Keratinocyte (primary cell): Measurements from ENCODE around the gene KDM5B. TPM values are rescaled to one million over a fixed set of nuclear protein-coding genes. Genes with fewer than 3 reads are reported as not detected.

Experiments
- DNase-seq: peaks from one replicate; pipeline ENCODE4 v3.0.0-alpha.2; 2011; ENCODE audit warnings: low read depth, missing footprints, low spot score
- FAIRE-seq: peaks from 2 replicates; lab custom pipeline; 2011; peaks lifted over from hg19 to GRCh38; lab: Jason Lieb, UNC
- H2AFZ ChIP-seq: 2 replicates; pipeline ENCODE4 v1.6.0; 2012; ENCODE audit warnings: low read length, control low read depth, inconsistent platforms; ENCODE audit not compliant: control insufficient read depth
- H3K27ac ChIP-seq: 2 replicates; pipeline ENCODE4 v1.5.1; 2011; ENCODE audit warnings: low read length; ENCODE audit not compliant: control insufficient read depth, insufficient read depth
- H3K27me3 ChIP-seq: 3 replicates; pipeline ENCODE4 v1.6.0; 2011; ENCODE audit warnings: low read length; ENCODE audit not compliant: control insufficient read depth, insufficient read depth; ENCODE audit errors: extremely low read depth
- H3K36me3 ChIP-seq, 2 experiments: 2 replicates in 1 of 2; 3 replicates in 1 of 2; pipeline ENCODE4 v1.5.1; 2011; ENCODE audit warnings: low read length in 2 of 2, mild to moderate bottlenecking in 1 of 2; ENCODE audit not compliant: control insufficient read depth in 2 of 2, insufficient read depth in 2 of 2; ENCODE audit errors: extremely low read depth in 1 of 2
- H3K4me1 ChIP-seq: 3 replicates; pipeline ENCODE4 v1.5.1; 2011; ENCODE audit warnings: low read length; ENCODE audit not compliant: control insufficient read depth, insufficient read depth; ENCODE audit errors: extremely low read depth
- H3K4me2 ChIP-seq: 3 replicates; pipeline ENCODE4 v1.6.0; 2011; ENCODE audit warnings: low read depth, low read length; ENCODE audit not compliant: control insufficient read depth, insufficient read depth; ENCODE audit errors: extremely low read depth
- H3K4me3 ChIP-seq, 3 experiments: fragments of 200-600 bp in 1 of 3; sonication (generic) in 1 of 3; 2 replicates in 2 of 3; 3 replicates in 1 of 3; pipeline ENCODE4 v1.5.1; 2011 to 2016; ENCODE audit warnings: low read length in 3 of 3, mild to moderate bottlenecking in 3 of 3, control low read depth in 2 of 3, inconsistent platforms in 1 of 3, low read depth in 1 of 3, mixed read lengths in 1 of 3, mixed run types in 1 of 3, moderate library complexity in 1 of 3; ENCODE audit not compliant: control insufficient read depth in 2 of 3, insufficient read depth in 2 of 3; ENCODE audit errors: extremely low read depth in 1 of 3
- H3K79me2 ChIP-seq: 2 replicates; pipeline ENCODE4 v1.6.0; 2012; ENCODE audit warnings: low read length; ENCODE audit not compliant: control insufficient read depth, insufficient read depth
- H3K9ac ChIP-seq: 3 replicates; pipeline ENCODE4 v1.6.0; 2011; ENCODE audit warnings: low read length; ENCODE audit not compliant: control insufficient read depth, insufficient read depth; ENCODE audit errors: extremely low read depth
- H3K9me1 ChIP-seq: 3 replicates; pipeline ENCODE4 v1.6.0; 2011; ENCODE audit warnings: low read length; ENCODE audit not compliant: control insufficient read depth, insufficient read depth; ENCODE audit errors: extremely low read depth
- H3K9me3 ChIP-seq: 2 replicates; pipeline ENCODE4 v1.5.1; 2012; ENCODE audit warnings: low read depth, low read length; ENCODE audit not compliant: control insufficient read depth
- H4K20me1 ChIP-seq: 3 replicates; pipeline ENCODE4 v1.6.0; 2011; ENCODE audit warnings: low read length; ENCODE audit not compliant: control insufficient read depth, insufficient read depth; ENCODE audit errors: extremely low read depth
- CTCF ChIP-seq, 3 experiments: IDR thresholded peaks in 1 of 3; conservative IDR thresholded peaks in 1 of 3; optimal IDR thresholded peaks in 1 of 3; 2 replicates in 2 of 3; 3 replicates in 1 of 3; pipeline versions ENCODE3 to v1.5.1; 2011; ENCODE audit warnings: low read length in 3 of 3, mild to moderate bottlenecking in 3 of 3, moderate library complexity in 2 of 3, control low read depth in 1 of 3, inconsistent platforms in 1 of 3; ENCODE audit not compliant: insufficient read depth in 2 of 3; ENCODE audit errors: extremely low read depth in 1 of 3
- EZH2 ChIP-seq: IDR thresholded peaks from one replicate; pipeline ENCODE4 v1.6.1; 2012; ENCODE audit warnings: inconsistent platforms, mild to moderate bottlenecking, low read length, moderate library complexity
- dilution Hi-C: fragments of 300-500 bp; cut with MboI; formaldehyde crosslinking; loops from one replicate; pipeline ENCODE4 v1.7.0; 2020; ENCODE audit warnings: low sequenced_read_pairs; ENCODE audit not compliant: extremely low pct_ligation_motif_present
- polyA plus RNA-seq, 5 experiments: library from polyadenylated mRNA; depleted of rRNA in 3 of 5; stranded (reverse) in 3 of 5; stranded (forward) in 1 of 5; unstranded in 1 of 5; fragments of >200 nt; gene quantifications; 1 replicate in 1 of 5; 2 replicates in 3 of 5; 3 replicates in 1 of 5; pipeline versions ENCODE4 v1.2.1 to v1.2.3, GENCODE V29; 2011 to 2012; ENCODE audit warnings: missing spikeins in 2 of 5, low read depth in 1 of 5, low replicate concordance in 1 of 5
- small RNA-seq, 3 experiments: library from RNA; depleted of rRNA; stranded (forward); fragments of <200 nt; gene quantifications; one replicate each; pipeline ENCODE3, GENCODE V24; 2012; ENCODE audit warnings: low read depth in 3 of 3, low replicate concordance in 1 of 3; ENCODE audit not compliant: insufficient read length in 3 of 3

KDM5B gene
- polyA plus RNA-seq, 1 donor (not counting 4 experiments of a cell fraction or from before 2014, with no cell fraction given), result 60.1 TPM

GRCh38 chr1:202679406-202680177 is 128.6 kb downstream of the KDM5B start:
- Histone ChIP-seq H3K4me3 (no peak overlapping the region), H3K9ac (no peak overlapping the region), H3K27ac (no peak overlapping the region), H3K9me1 (no peaks in the 10 kb centered on the region), H3K4me1 (no peaks in the 10 kb centered on the region), H4K20me1 (no peaks in the 10 kb centered on the region), H3K36me3 (no peaks in the 10 kb centered on the region), H3K27me3 (peaks cover 30% of the 10 kb centered on the region), H3K9me3 (no peaks in the 10 kb centered on the region), H3K4me2 (no peak overlapping the region), H3K79me2 (no peaks in the 10 kb centered on the region), H2AFZ (no peak overlapping the region)
- dilution Hi-C loops, result no loop called here
- FAIRE-seq (no peak), DNase-seq (no peak)
- TF ChIP-seq CTCF (optimal IDR thresholded peaks at IDR 0.05 in 1 of 3, IDR thresholded peaks at IDR 0.05 in 1 of 3, conservative IDR thresholded peaks at IDR 0.05 in 1 of 3; ENCODE audit: extremely low read depth in 1 of 3, insufficient read depth in 2 of 3, low read length in 3 of 3) (no peak), EZH2 (no peak)

- FAIRE-seq (no peak), DNase-seq (no peak)
- TF ChIP-seq CTCF (optimal IDR thresholded peaks at IDR 0.05 in 1 of 3, IDR thresholded peaks at IDR 0.05 in 1 of 3, conservative IDR thresholded peaks at IDR 0.05 in 1 of 3; ENCODE audit: extremely low read depth in 1 of 3, insufficient read depth in 2 of 3, low read length in 3 of 3) (no peak), EZH2 (no peak)
- dilution Hi-C loops, result no loop called here
- Histone ChIP-seq H4K20me1 (no peaks in the 10 kb centered on the region), H2AFZ (no peak overlapping the region), H3K27me3 (peaks cover 28% of the 10 kb centered on the region), H3K4me3 (no peak overlapping the region), H3K9me3 (no peaks in the 10 kb centered on the region), H3K9me1 (no peaks in the 10 kb centered on the region), H3K79me2 (no peaks in the 10 kb centered on the region), H3K4me1 (no peaks in the 10 kb centered on the region), H3K9ac (no peak overlapping the region), H3K27ac (no peak overlapping the region), H3K4me2 (no peak overlapping the region), H3K36me3 (no peaks in the 10 kb centered on the region)
These were observed 130.8 kb downstream of the KDM5B start for GRCh38 chr1:202677433-202677832.

Small RNA genes within 50 kb of the gene (small RNA-seq; reads per million reads assigned to genes)
- gene AC098934.3, result 0 reads per million in 3 experiments

Other genes starting within 250 kb of the KDM5B start
- 0.01 TPM in 2 of 3 replicates, not detected in the other for gene SYT2, start 98.0 kb downstream of the KDM5B start, polyA plus RNA-seq
- gene PCAT6, start 2.5 kb upstream of the KDM5B start, polyA plus RNA-seq, result 1.6 to 3.5 TPM (median 2.3 TPM) in 3 replicates
- gene RABIF, start 80.7 kb upstream of the KDM5B start, polyA plus RNA-seq, result 14.8 to 17.4 TPM (median 16.6 TPM) in 3 replicates
- gene KLHL12, start 118.8 kb upstream of the KDM5B start, polyA plus RNA-seq, result 26.4 to 32.3 TPM (median 28.6 TPM) in 3 replicates
- gene ADIPOR1, start 149.9 kb upstream of the KDM5B start, polyA plus RNA-seq, result 223 to 336 TPM (median 260 TPM) in 3 replicates
- 199 to 336 TPM (median 232 TPM) in 3 replicates for gene CYB5R1, start 158.8 kb upstream of the KDM5B start, polyA plus RNA-seq
- gene TMEM183A, start 199.0 kb upstream of the KDM5B start, polyA plus RNA-seq, result 87.4 to 91.8 TPM (median 88.2 TPM) in 3 replicates
- gene PPFIA4, start 218.1 kb upstream of the KDM5B start, polyA plus RNA-seq, result 0.63 to 4.2 TPM (median 2.3 TPM) in 3 replicates